ENCODE data around the gene TVP23C. TPM values are rescaled to one million over a fixed set of nuclear protein-coding genes. Genes with fewer than 3 reads are reported as not detected.

TVP23C gene
- total RNA-seq (2022; extraction: Qiagen RNA extraction), result 6.6 to 12.2 TPM (median 10.0 TPM) in 5 replicates

DNA sequence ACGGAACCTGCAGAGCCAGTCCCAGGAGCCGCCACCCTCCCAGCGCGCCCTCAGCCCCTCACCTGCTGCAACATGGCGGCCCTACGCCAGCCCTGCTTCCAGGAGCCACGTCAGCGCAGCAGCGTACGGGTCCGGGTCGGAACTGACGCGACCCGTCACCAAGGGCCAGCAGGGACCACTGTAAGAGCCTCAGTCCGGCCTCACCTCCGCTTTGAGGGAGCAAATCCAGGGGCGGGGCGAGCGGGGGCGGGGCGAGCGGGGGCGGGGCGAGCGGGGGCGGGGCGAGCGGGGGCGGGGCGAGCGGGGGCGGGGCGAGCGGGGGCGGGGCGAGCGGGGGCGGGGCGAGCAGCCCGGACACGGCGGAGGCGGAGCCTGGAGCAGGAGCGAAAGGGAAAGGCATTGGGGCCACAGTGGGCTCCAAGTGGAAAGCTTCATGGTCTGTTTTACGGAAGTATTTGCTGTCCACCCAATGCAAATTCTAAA, at the start of gene TVP23C:
TSS of gene TVP23C (minus strand) at position 109 of the 483 bp plus-strand sequence. CDS start at position 74, 35 bp downstream.

DNA sequence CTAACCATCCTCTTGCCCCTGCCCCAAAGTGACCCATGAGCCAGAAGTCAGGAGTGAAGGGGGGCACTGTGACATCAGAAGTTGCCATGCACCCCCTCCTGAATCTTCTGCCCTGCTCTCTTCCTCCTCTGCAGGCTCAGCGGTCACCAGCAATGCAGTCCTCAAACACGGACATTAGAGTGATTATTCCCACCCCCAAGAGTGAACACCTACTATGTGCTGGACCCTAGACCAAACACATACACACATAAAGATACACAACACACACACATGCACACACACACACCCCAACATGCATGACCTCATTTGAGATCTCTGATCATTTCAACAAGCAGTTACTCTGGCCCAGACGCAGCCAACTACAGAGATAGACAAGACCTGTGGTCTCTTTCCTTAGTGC, 95.7 kb downstream of the TVP23C start, which contains the start of gene CDRT4:
TSS of gene CDRT4 (minus strand) at position 30 of the 400 bp plus-strand sequence. CDS start 27,383 bp downstream, outside the sequence.

Other genes with a start within 250 kb of the TVP23C start
- gene TEKT3, start 221.9 kb downstream of the TVP23C start, total RNA-seq (2022; extraction: Qiagen RNA extraction), result 0.14 to 0.18 TPM (median 0.14 TPM) in 3 of 5 replicates, not detected in the others
- gene CDRT4, start 95.9 kb downstream of the TVP23C start, total RNA-seq (2022; extraction: Qiagen RNA extraction), result 0.78 to 1.6 TPM (median 1.2 TPM) in 4 of 5 replicates, not detected in the other
- 2.0 to 3.7 TPM (median 3.4 TPM) in 5 replicates for gene FBXW10B, start 56.2 kb upstream of the TVP23C start, total RNA-seq (2022; extraction: Qiagen RNA extraction)
- 196 to 235 TPM (median 212 TPM) in 5 replicates for gene TRIM16, start 120.8 kb upstream of the TVP23C start, total RNA-seq (2022; extraction: Qiagen RNA extraction)
- 25.2 to 31.4 TPM (median 28.7 TPM) in 5 replicates for gene ZNF286A, start 136.3 kb upstream of the TVP23C start, total RNA-seq (2022; extraction: Qiagen RNA extraction)
- gene TBC1D26, start 168.8 kb upstream of the TVP23C start, total RNA-seq (2022; extraction: Qiagen RNA extraction), result not detected in 5 replicates

All from A549 treated with dexamethasone at 1 μM for 4 hours (cell line).